GM21367 (cell line): ENCODE measurements around the gene SLC10A3.

Source experiments
- ATAC-seq: cut with Tn5 transposase; IDR thresholded peaks from one replicate; pipeline ENCODE4 v1.9.1; 2021; ENCODE audit not compliant: unreplicated experiment

Gene SLC10A3

GRCh38 chrX:154484255-154485149, 5.9 kb downstream of the SLC10A3 start:
- ATAC-seq: no peak

- no peak for ATAC-seq
Measured at GRCh38 chrX:154483325-154483724, 7.1 kb downstream of the SLC10A3 start.

GRCh38 chrX:154482786-154483185, 7.6 kb downstream of the SLC10A3 start:
- no peak for ATAC-seq

DNA sequence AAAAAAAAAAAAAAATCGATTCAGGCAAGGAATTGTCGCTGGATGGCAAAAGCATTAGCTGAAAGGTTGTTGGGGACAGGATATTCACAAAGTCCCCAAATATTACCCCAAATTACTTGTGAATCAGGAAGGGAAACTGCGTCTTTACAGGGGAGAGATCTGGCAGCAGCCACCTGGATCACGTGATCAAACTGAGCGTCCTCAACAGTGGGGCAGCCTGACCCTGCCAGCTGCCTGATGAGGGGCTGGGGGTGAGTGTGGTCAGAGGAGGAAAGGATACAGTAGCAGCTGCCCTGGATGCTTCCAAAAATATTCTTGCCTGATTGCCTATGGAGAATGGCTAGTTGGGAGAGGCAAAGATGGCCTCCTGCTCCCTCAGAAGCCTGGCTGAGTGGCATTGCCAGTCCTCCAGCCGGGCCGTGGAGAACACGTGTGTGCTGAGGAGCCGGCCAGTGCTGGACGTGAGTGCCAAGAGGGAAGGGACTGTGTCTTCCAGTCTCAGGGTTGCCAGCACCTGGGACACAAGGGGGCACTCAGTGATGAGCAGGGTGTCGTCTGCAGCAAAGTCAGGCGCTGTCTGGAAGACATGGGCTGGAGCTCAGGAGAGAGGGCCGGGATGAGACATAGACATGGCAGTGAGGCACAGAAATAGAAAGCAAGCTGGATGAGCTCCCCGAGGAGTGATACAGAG, 8.4 kb downstream of the SLC10A3 start:
- ATAC-seq: no peak

GRCh38 chrX:154481195-154481594, 9.2 kb downstream of the SLC10A3 start:
- ATAC-seq: no peak

DNA sequence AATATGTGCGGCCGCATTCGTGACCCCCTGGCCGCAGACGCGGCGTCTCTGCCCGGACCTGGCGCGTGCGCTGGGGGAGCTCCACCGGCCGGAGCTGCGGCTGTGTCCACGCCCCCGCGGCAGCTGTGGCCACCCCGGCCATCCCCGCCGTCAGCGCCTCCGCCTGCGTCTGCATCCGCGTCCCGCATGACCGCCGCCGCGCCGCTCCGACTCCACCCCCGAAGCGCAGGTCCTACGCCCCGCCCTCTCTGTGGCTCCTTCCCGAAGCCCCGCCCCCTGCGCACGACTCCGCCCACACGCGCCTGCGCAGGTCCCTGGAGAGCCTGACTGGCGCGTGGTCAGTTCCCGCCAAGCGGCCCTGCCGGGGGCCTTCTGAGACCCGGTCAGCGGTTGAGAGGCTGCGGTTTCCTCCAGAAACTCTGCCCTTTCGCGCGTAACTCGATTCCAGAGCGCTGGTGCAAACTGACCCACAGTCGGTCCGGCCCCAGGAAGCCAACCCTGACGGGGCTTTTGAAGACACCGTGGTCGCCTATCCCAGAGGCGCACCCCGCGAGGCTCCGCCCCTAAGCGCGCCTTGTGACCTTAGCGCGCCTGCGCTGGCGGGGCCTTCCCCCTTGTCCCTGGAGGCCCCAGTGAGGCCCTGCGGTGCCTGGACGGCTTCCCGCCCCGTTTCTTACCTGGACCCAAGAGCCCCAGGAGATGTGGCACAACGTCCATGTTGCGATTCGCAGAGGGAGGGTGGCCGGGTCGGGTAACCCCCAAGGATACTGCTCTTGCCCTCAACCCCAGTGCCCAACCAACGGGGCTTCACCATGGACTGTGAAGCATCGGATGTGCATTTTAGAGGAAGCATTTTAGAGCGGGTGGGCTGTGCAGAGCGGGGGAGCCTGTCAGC, 11.5 kb downstream of the SLC10A3 start, which contains the start of gene LAGE3:
TSS of gene LAGE3 (minus strand) at position 554 of the 895 bp plus-strand sequence. CDS start at position 188, 366 bp downstream.
- peak; percentile 86 for ATAC-seq

- ATAC-seq: no peak
Measured at GRCh38 chrX:154477891-154478477, 12.4 kb downstream of the SLC10A3 start.

DNA sequence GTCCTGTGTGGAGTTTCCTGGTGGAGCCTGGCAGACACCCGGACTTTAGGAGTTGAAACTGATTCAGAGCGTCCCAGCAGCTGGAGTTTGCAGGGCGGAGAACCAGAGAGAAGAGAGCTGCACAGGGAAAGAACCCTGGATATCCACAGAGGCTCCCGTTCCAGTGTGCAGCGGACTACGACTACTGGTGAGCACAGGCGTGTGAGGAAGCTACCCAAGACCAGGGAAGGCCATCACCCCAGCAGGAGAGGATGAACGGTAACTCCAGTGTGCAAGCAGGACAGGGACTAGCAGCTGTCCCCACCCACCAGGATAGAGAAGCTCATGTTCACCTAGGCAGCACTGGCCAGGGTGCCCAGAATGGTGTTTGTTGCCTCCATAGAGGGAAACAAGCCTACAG, 13.6 kb downstream of the SLC10A3 start:
- no peak for ATAC-seq

DNA sequence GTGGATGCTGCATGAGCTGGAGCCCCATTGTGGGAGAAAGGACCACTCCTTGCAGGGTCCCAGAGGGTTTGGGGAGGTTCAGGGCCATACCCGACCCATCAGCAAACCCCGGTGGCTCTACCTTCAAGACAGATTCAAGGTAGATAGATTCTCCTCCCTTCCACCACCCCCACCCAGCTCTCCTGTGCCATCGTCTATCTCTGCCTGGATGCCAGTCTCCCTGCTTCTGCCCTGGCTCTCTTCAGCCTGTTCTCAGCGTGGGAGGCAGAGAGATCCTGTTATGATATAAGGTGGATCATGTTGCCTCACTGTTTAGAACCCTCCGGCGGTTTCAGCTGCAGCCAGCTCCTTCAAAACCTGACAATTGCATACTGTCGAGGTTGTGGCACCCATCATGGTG, 16.7 kb downstream of the SLC10A3 start:
- ATAC-seq: no peak

DNA sequence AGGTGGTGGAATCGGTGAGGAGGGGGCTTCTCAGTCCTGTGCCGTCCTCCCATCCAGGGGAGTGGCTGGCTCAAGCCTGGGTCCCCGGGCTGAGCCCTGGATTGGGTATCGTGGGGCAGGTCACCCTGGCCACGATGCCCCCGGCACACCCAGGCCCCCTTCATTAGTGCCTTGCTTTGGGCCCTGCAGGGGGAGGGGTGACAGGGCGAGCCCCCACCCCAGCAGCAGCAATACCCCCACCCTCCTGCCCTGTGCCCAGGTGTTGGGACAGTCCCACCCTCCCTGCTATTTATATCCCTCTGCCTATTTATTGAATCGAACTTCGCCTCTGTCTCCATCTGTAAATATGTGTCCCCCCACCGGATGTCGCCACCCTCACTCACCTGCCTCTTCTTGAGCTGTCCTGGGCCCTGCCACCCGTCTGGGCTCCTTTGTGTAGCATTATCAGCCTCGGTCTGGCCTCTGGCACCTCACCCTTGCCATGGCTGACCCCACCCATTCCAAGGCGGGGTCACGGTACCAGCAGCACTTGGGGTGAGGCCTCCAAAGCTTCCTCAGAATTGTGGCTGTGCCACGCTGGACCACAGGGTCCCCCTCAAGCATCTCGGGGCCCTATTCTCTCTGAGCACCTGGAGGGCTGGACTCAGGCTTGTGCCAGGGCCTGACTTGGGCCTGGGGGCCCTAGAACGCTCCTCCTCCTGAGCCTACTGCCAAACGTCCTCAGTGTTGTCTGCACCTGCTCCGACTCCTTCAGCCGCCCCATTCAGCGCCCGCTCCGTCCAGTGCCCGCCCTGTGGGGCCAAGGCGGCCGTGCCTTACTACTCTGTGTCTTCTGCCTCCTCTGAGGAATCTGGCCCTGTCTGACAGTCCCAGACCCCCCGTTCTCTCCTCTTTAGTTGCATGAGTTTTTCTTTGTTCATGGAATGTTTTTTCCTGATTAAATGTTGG, 17.5 kb downstream of the SLC10A3 start:
- no peak for ATAC-seq

- ATAC-seq: no peak
Measured at GRCh38 chrX:154471839-154472684, 18.4 kb downstream of the SLC10A3 start.

- no peak for ATAC-seq
Measured at GRCh38 chrX:154470914-154471568, 19.4 kb downstream of the SLC10A3 start.

- ATAC-seq: no peak
Measured at GRCh38 chrX:154470434-154470833, 20.0 kb downstream of the SLC10A3 start.

DNA sequence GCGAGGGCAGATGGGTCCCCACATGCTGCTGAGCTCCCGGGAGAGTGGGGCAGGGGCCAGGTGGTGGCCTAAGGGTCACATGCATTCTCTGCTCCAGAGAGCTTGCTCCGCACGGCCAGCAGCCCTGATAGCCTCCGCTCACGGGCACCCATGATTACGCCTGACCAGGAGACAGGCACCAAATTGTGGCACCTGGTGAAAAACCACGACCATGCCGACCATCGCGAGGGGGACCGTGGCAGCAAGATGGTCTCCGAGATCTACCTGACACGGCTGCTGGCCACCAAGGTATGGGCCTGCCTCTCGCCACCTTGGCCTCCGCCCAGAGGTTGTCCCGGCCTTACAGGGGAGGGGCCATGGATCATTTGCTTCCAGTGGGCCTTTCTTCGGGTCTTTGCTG, 20.5 kb downstream of the SLC10A3 start:
- ATAC-seq: no peak

DNA sequence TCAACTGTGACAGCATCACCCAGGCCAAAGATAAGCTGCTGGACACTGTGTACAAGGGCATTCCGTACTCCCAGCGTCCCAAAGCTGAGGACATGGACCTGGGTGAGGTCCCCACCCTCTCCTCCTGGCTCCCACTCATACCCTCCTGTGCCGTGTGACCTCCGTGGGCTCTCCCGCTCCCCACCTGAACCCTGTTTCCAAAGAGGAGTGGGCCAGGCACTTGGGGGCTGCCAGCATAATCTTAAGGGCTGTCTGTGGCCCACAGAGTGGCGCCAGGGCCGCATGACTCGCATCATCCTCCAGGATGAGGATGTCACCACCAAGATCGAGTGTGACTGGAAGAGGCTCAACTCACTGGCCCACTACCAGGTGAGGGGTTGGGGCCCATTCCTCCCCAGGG, 21.3 kb downstream of the SLC10A3 start:
- ATAC-seq: no peak

DNA sequence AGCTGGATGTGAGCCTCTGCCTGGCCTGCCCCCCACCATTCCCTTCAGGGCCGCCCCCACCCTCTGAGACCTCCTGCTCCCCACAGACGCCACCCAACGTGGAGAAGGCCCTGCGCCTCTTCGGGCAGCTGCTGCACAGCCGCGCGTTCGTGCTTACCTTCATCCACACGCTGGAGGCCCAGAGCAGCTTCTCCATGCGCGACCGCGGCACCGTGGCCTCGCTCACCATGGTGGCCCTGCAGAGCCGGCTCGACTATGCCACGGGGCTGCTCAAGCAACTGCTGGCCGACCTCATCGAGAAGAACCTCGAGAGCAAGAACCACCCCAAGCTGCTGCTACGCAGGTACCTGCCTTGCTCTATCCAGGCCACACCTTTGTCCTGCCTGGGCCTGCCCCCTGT, 22.2 kb downstream of the SLC10A3 start:
- no peak for ATAC-seq

DNA sequence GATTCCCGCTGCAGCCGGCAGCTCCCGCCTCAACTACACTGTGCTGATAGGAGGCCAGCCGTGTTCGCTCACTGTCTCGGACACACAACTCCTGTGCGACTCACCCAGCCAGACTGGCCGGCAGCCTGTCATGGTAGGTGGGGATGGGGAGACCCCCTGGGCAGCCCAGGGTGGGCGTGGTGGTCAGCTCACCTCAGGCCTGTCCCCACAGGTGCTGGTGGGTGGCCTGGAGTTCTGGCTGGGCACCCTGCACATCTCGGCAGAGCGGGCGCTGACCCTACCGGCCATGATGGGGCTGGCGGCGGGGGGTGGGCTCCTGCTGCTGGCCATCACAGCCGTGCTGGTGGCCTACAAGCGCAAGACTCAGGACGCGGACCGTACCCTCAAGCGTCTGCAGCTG, 22.9 kb downstream of the SLC10A3 start:
- ATAC-seq: no peak

DNA sequence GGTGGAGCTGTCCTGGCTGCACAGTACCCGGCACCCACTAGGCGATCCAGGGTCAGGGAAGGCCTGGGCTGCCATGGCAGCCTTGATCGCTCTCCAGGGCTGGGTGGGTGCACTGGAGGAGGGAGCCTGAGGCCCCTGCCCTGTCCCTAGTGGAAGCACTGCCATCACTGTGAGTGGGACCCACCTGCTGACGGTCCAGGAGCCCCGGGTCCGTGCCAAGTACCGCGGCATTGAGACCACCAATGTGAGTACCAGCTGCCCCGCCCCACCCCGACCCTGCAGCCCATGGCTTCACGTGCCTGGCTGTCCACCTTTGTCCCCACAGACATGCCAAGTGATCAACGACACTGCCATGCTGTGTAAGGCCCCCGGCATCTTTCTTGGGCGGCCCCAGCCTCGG, 23.5 kb downstream of the SLC10A3 start:
- no peak for ATAC-seq
